ENCODE data around the gene IGSF21.
"Not testable (repeated sequence)": the region's sequence is repeated elsewhere in the genome, so short reads cannot be mapped to it uniquely, and the experiment has no call there.

The IGSF21 gene

GRCh38 chr1:18160290-18160942 is 52.8 kb downstream of the IGSF21 start:
- Histone ChIP-seq H3K4me1 (ENCODE audit: control insufficient read depth, low read length) (no peaks in the 10 kb centered on the region), H3K9me3 (ENCODE audit: control insufficient read depth, insufficient read depth, low read length) (no peaks in the 10 kb centered on the region), H3K27ac (ENCODE audit: low read depth, low read length) (no peak overlapping the region), H3K36me3 (ENCODE audit: control insufficient read depth, low read length) (no peaks in the 10 kb centered on the region), H4K20me1 (ENCODE audit: control insufficient read depth, insufficient read depth, low read depth, low read length) (no peaks in the 10 kb centered on the region), H3K27me3 (ENCODE audit: control insufficient read depth, low read length) (no peaks in the 10 kb centered on the region), H3K9me2 (replicated peaks; ENCODE audit: control insufficient read depth, low read length) (no peaks in the 10 kb centered on the region), H3F3A (ENCODE audit: control insufficient read depth, insufficient read depth) (no peaks in the 10 kb centered on the region), H3K79me2 (ENCODE audit: control insufficient read depth, low read length) (no peaks in the 10 kb centered on the region), H3K4me2 (ENCODE audit: low read length) (no peak overlapping the region), H3K4me3 (ENCODE audit: low read length) (no peak overlapping the region)
- no peak for TF ChIP-seq EZH2phosphoT487 (IDR thresholded peaks at IDR 0.05; ENCODE audit: borderline replicate concordance, low read length)
- TF ChIP-seq, protein P1, sequence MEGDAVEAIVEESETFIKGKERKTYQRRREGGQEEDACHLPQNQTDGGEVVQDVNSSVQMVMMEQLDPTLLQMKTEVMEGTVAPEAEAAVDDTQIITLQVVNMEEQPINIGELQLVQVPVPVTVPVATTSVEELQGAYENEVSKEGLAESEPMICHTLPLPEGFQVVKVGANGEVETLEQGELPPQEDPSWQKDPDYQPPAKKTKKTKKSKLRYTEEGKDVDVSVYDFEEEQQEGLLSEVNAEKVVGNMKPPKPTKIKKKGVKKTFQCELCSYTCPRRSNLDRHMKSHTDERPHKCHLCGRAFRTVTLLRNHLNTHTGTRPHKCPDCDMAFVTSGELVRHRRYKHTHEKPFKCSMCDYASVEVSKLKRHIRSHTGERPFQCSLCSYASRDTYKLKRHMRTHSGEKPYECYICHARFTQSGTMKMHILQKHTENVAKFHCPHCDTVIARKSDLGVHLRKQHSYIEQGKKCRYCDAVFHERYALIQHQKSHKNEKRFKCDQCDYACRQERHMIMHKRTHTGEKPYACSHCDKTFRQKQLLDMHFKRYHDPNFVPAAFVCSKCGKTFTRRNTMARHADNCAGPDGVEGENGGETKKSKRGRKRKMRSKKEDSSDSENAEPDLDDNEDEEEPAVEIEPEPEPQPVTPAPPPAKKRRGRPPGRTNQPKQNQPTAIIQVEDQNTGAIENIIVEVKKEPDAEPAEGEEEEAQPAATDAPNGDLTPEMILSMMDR (IDR thresholded peaks at IDR 0.05; ENCODE audit: low read depth, low read length, poor library complexity, severe bottlenecking) = no peak

GRCh38 chr1:18161690-18162089 is 54.1 kb downstream of the IGSF21 start:
- Histone ChIP-seq H3F3A (ENCODE audit: control insufficient read depth, insufficient read depth) (no peaks in the 10 kb centered on the region), H3K4me1 (ENCODE audit: control insufficient read depth, low read length) (no peaks in the 10 kb centered on the region), H3K27me3 (ENCODE audit: control insufficient read depth, low read length) (no peaks in the 10 kb centered on the region), H3K27ac (ENCODE audit: low read depth, low read length) (no peak overlapping the region), H3K4me2 (ENCODE audit: low read length) (no peak overlapping the region), H3K36me3 (ENCODE audit: control insufficient read depth, low read length) (no peaks in the 10 kb centered on the region), H3K9me3 (ENCODE audit: control insufficient read depth, insufficient read depth, low read length) (no peaks in the 10 kb centered on the region), H3K79me2 (ENCODE audit: control insufficient read depth, low read length) (no peaks in the 10 kb centered on the region), H3K4me3 (ENCODE audit: low read length) (no peak overlapping the region), H4K20me1 (ENCODE audit: control insufficient read depth, insufficient read depth, low read depth, low read length) (no peaks in the 10 kb centered on the region), H3K9me2 (replicated peaks; ENCODE audit: control insufficient read depth, low read length) (no peaks in the 10 kb centered on the region)
- TF ChIP-seq, protein P1 (IDR thresholded peaks at IDR 0.05; ENCODE audit: low read depth, low read length, poor library complexity, severe bottlenecking) = no peak
- TF ChIP-seq EZH2phosphoT487 (IDR thresholded peaks at IDR 0.05; ENCODE audit: borderline replicate concordance, low read length) = no peak

DNA sequence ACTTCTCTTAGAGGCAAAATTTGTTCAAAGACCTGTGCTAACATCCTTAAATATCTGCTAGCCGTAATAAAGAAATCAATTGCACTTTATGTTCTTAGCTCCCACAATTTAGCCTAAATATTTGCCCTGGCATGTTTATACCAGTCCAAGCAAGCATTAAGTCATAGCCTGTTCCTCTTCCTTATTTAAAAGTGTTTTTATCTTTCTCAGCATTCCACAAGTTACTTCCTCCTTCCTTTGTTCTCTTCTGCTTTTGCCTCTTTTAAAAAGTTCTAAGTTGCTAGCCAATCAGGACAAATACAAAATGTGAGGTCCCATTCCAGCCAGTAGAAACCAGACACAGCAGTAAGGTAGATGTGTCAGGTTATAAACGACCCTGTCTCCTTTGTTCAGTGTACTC is 58.0 kb downstream of the IGSF21 start:
- H3K79me2 ChIP-seq (ENCODE audit: control insufficient read depth, low read length); H3K4me3 ChIP-seq (ENCODE audit: low read length); H3K27me3 ChIP-seq (ENCODE audit: control insufficient read depth, low read length); H3K9me2 ChIP-seq (replicated peaks; ENCODE audit: control insufficient read depth, low read length); H3K27ac ChIP-seq (ENCODE audit: low read depth, low read length); H3K9me3 ChIP-seq (ENCODE audit: control insufficient read depth, insufficient read depth, low read length); H4K20me1 ChIP-seq (ENCODE audit: control insufficient read depth, insufficient read depth, low read depth, low read length); H3K4me1 ChIP-seq (ENCODE audit: control insufficient read depth, low read length); H3F3A ChIP-seq (ENCODE audit: control insufficient read depth, insufficient read depth); H3K4me2 ChIP-seq (ENCODE audit: low read length); H3K36me3 ChIP-seq (ENCODE audit: control insufficient read depth, low read length): not testable (repeated sequence)

GRCh38 chr1:18166341-18166740 is 58.7 kb downstream of the IGSF21 start:
- no peak overlapping the region for H3K4me2 ChIP-seq (ENCODE audit: low read length)
- no peaks in the 10 kb centered on the region for H3K9me2 ChIP-seq (replicated peaks; ENCODE audit: control insufficient read depth, low read length)
- TF ChIP-seq, protein P1 (IDR thresholded peaks at IDR 0.05; ENCODE audit: low read depth, low read length, poor library complexity, severe bottlenecking) = no peak
- no peak for TF ChIP-seq EZH2phosphoT487 (IDR thresholded peaks at IDR 0.05; ENCODE audit: borderline replicate concordance, low read length)
- H3K27me3 ChIP-seq (ENCODE audit: control insufficient read depth, low read length) = no peaks in the 10 kb centered on the region
- H3F3A ChIP-seq (ENCODE audit: control insufficient read depth, insufficient read depth) = no peaks in the 10 kb centered on the region
- no peak overlapping the region for H3K27ac ChIP-seq (ENCODE audit: low read depth, low read length)
- no peaks in the 10 kb centered on the region for H4K20me1 ChIP-seq (ENCODE audit: control insufficient read depth, insufficient read depth, low read depth, low read length)
- H3K4me1 ChIP-seq (ENCODE audit: control insufficient read depth, low read length) = no peaks in the 10 kb centered on the region
- H3K36me3 ChIP-seq (ENCODE audit: control insufficient read depth, low read length) = no peaks in the 10 kb centered on the region
- H3K9me3 ChIP-seq (ENCODE audit: control insufficient read depth, insufficient read depth, low read length) = no peaks in the 10 kb centered on the region
- no peak overlapping the region for H3K4me3 ChIP-seq (ENCODE audit: low read length)
- no peaks in the 10 kb centered on the region for H3K79me2 ChIP-seq (ENCODE audit: control insufficient read depth, low read length)
